AG04449 (cell line): Measurements from ENCODE around the gene TMTC1.
A peak's percentile ranks its signal among the peaks of the same experiment; 100 is the strongest.

Experiments used
- CTCF ChIA-PET: fragments of 350-600 bp; formaldehyde crosslinking; extraction: SDS; loops from one replicate; lab custom pipeline; 2021; ENCODE audit warnings: antibody characterized with exemption; lab: Yijun Ruan, JAX
- POLR2A ChIA-PET: fragments of 400-600, 350-600 bp; formaldehyde crosslinking; extraction: SDS; loops from one replicate; lab custom pipeline; 2020; ENCODE audit warnings: antibody characterized with exemption, inconsistent platforms; lab: Yijun Ruan, JAX
- DNase-seq: peaks from one replicate; pipeline ENCODE4 v3.0.0-alpha.2; 2010; ENCODE audit warnings: low read depth, low spot score
- H3K4me3 ChIP-seq: 2 replicates; pipeline ENCODE4 v1.5.1; 2011; ENCODE audit warnings: low read depth, mild to moderate bottlenecking, control low read depth, low read length
- CTCF ChIP-seq: IDR thresholded peaks from one replicate; pipeline ENCODE4 v1.5.1; 2011; ENCODE audit warnings: mild to moderate bottlenecking, moderate library complexity, low read length, control low read depth, inconsistent platforms; ENCODE audit not compliant: insufficient read depth; ENCODE audit errors: missing control alignments

TMTC1 gene

GRCh38 chr12:29807129-29807528, 23.4 kb upstream of the TMTC1 start:
- no peak for TF ChIP-seq CTCF
- ChIA-PET POLR2A (no interaction called here), CTCF (no interaction called here)
- H3K4me3 ChIP-seq = no peak overlapping the region
- DNase-seq = no peak

GRCh38 chr12:29804019-29804418, 20.3 kb upstream of the TMTC1 start:
- DNase-seq = no peak
- no peak for TF ChIP-seq CTCF
- POLR2A ChIA-PET = no interaction called here
- H3K4me3 ChIP-seq = no peak overlapping the region
- CTCF ChIA-PET = no interaction called here

GRCh38 chr12:29799591-29799990, 15.8 kb upstream of the TMTC1 start:
- POLR2A ChIA-PET = interaction anchor here (0.6 kb wide), 1 partner anchor 61 kb away, joined by 3 read pairs; no protein-coding TSS in a partner anchor
- no peak for TF ChIP-seq CTCF

GRCh38 chr12:29797565-29798355, 14.0 kb upstream of the TMTC1 start:
- TF ChIP-seq CTCF = no peak
- POLR2A ChIA-PET = no interaction called here
- CTCF ChIA-PET = no interaction called here
- no peak for DNase-seq
- H3K4me3 ChIP-seq = no peak overlapping the region

More at GRCh38 chr12:29799591-29799990, 15.8 kb upstream of the TMTC1 start:
- DNase-seq = no peak
- CTCF ChIA-PET = no interaction called here
- H3K4me3 ChIP-seq = no peak overlapping the region

GRCh38 chr12:29796823-29797263, 13.1 kb upstream of the TMTC1 start:
- peak; percentile 33 for DNase-seq
- POLR2A ChIA-PET = no interaction called here
- CTCF ChIA-PET = no interaction called here

More at GRCh38 chr12:29796823-29797263, 13.1 kb upstream of the TMTC1 start:
- H3K4me3 ChIP-seq = no peak overlapping the region
- TF ChIP-seq CTCF = no peak
